ENCODE measurements around the gene BATF2. TPM values are rescaled to one million over a fixed set of nuclear protein-coding genes. Genes with fewer than 3 reads are reported as not detected.

The BATF2 gene
- total RNA-seq, 1 experiment from 2014 or later, result 0.72 TPM

GRCh38 chr11:65002706-65003105 is 5.9 kb upstream of the BATF2 start:
- Mint-ChIP-seq H3K27ac (no peak overlapping the region), H3K36me3 (ENCODE audit: insufficient read depth in 1 of 3, low read depth in 3 of 3) (no peaks in the 10 kb centered on the region), H3K4me3 (no peak overlapping the region; a peak in 1 of 5 replicates), H3K27me3 (ENCODE audit: low read depth) (peaks cover 1% of the 10 kb centered on the region; the same call in 1 of the 2 replicates), H3K4me1 (peaks cover 5 to 7% of the 10 kb centered on the region in 2 experiments), H3K9me3 (no peaks in the 10 kb centered on the region)
- Histone ChIP-seq H3K4me2 (ENCODE audit: insufficient read depth, insufficient read length, low read length) (no peak overlapping the region), H2BK20ac (ENCODE audit: low read depth, low read length, poor library complexity, severe bottlenecking) (no peak overlapping the region), H3K9ac (ENCODE audit: extremely low read depth, insufficient read length, low read length) (no peak overlapping the region), H3K18ac (ENCODE audit: insufficient read length, low read depth, low read length) (no peak overlapping the region), H3K27ac (ENCODE audit: insufficient read length, low read depth, low read length) (no peak overlapping the region), H3K56ac (ENCODE audit: insufficient read length, low read depth, low read length) (no peak overlapping the region), H3K23me2 (ENCODE audit: insufficient read length, low read depth, low read length, poor library complexity, severe bottlenecking) (no peaks in the 10 kb centered on the region), H2BK120ac (ENCODE audit: low read depth, low read length, poor library complexity, severe bottlenecking) (no peak overlapping the region), H3K27me3 (ENCODE audit: insufficient read depth, low read length) (no peaks in the 10 kb centered on the region), H2AFZ (ENCODE audit: low read length) (no peak overlapping the region), H3K4ac (ENCODE audit: low read depth, low read length) (no peak overlapping the region), H3K4me1 (ENCODE audit: insufficient read depth, low read length) (no peaks in the 10 kb centered on the region), H3T11ph (ENCODE audit: low read length) (no peak overlapping the region), H3K79me2 (ENCODE audit: insufficient read depth, low read length) (no peaks in the 10 kb centered on the region), H2BK5ac (ENCODE audit: insufficient read length, low read length) (no peak overlapping the region), H3K23ac (ENCODE audit: insufficient read length, low read depth, low read length) (no peak overlapping the region), H2BK15ac (ENCODE audit: low read depth, low read length) (no peak overlapping the region), H4K8ac (replicated peaks; ENCODE audit: insufficient read length, low read depth, low read length) (no peak overlapping the region), H3K79me1 (ENCODE audit: insufficient read depth, low read depth, low read length, poor library complexity, severe bottlenecking) (no peaks in the 10 kb centered on the region), H4K20me1 (ENCODE audit: control insufficient read depth, insufficient read depth, insufficient read length) (no peaks in the 10 kb centered on the region), H4K91ac (ENCODE audit: insufficient read length, low read depth, low read length) (no peak overlapping the region), H2AK5ac (ENCODE audit: insufficient read length, low read length) (no peak overlapping the region), H3K9me3 (ENCODE audit: control insufficient read depth, low read depth, low read length) (no peaks in the 10 kb centered on the region), H2BK12ac (ENCODE audit: insufficient read length, low read depth, low read length) (no peak overlapping the region), H3K14ac (ENCODE audit: insufficient read depth, low read length) (no peak overlapping the region), H4K5ac (ENCODE audit: insufficient read length, low read depth, low read length) (no peak overlapping the region)
- no peak for TF ChIP-seq CTCF (conservative IDR thresholded peaks at IDR 0.05)
- WGBS (ENCODE audit: extremely low coverage, insufficient read length, low lambda C conversion rate), result no CpG with 5 or more reads among the region's 5 CpGs
- no peak for DNase-seq

Measured in H9 (cell line).